ENCODE data around the gene IMMP2L. TPM values are rescaled to one million over a fixed set of nuclear protein-coding genes. Genes with fewer than 3 reads are reported as not detected.

Gene IMMP2L
- total and polyA plus RNA-seq, 2 of the 4 experiments (the other 2 are of a cell fraction): 5.8 to 9.3 TPM

- Histone ChIP-seq H3K4me3 (ENCODE audit: insufficient read depth, low read depth, low read length) (no peak overlapping the region), H2AK5ac (ENCODE audit: low read depth, low read length) (no peak overlapping the region), H2BK5ac (ENCODE audit: low read depth, low read length, poor library complexity, severe bottlenecking) (no peak overlapping the region), H3K36me3 (ENCODE audit: control insufficient read depth, insufficient read depth, low read length) (no peaks in the 10 kb centered on the region), H4K5ac (ENCODE audit: low read depth, low read length) (no peak overlapping the region), H3K9me1 (ENCODE audit: insufficient read depth, low read length) (no peaks in the 10 kb centered on the region; the same call in 1 of the 2 replicates), H2AFZ (replicated peaks; ENCODE audit: low read length, poor library complexity) (no peak overlapping the region), H3K9me3 (ENCODE audit: control insufficient read depth, insufficient read depth, low read length) (no peaks in the 10 kb centered on the region), H4K8ac (ENCODE audit: low read depth in 2 of 2, low read length in 2 of 2) (no peak overlapping the region), H3K14ac (replicated peaks; ENCODE audit: low read depth, low read length) (no peak overlapping the region), H3K4me2 (ENCODE audit: low read depth, low read length) (no peak overlapping the region), H2BK15ac (ENCODE audit: low read depth, low read length) (no peak overlapping the region), H3K9ac (ENCODE audit: low read depth, low read length) (no peak overlapping the region), H3K27ac (ENCODE audit: insufficient read depth, low read length) (no peak overlapping the region), H3K4ac (ENCODE audit: low read depth, low read length) (no peak overlapping the region), H2BK120ac (ENCODE audit: low read depth, low read length) (no peak overlapping the region), H3K23ac (ENCODE audit: low read depth, low read length) (no peak overlapping the region), H4K91ac (ENCODE audit: insufficient read depth, low read depth, low read length) (no peak overlapping the region), H2BK20ac (ENCODE audit: low read depth, low read length) (no peak overlapping the region), H2AK9ac (replicated peaks; ENCODE audit: low read depth, low read length, poor library complexity) (no peak overlapping the region), H3K27me3 (ENCODE audit: control insufficient read depth, insufficient read depth, low read length) (no peaks in the 10 kb centered on the region), H4K20me1 (ENCODE audit: insufficient read depth, low read length) (no peaks in the 10 kb centered on the region), H3K56ac (ENCODE audit: extremely low read depth, insufficient read depth, low read length) (no peak overlapping the region), H3K4me1 (ENCODE audit: control insufficient read depth, insufficient read depth, low read length) (peaks cover 2% of the 10 kb centered on the region; the same call in 1 of the 2 replicates), H3K79me1 (ENCODE audit: low read depth in 1 of 2, low read length in 2 of 2) (no peaks in the 10 kb centered on the region), H3K18ac (ENCODE audit: low read depth, low read length) (no peak overlapping the region)
- ATAC-seq (ENCODE audit: low read depth) (no peak), DNase-seq (no peak)
- dilution Hi-C loops (cut with HindIII; ENCODE audit: low sequenced_read_pairs, unreplicated experiment) (no loop called here), in situ Hi-C loops (cut with MboI; ENCODE audit: low sequenced_read_pairs) (no loop called here), intact Hi-C loops (cut with micrococcal nuclease) (no loop called here)
- POLR2A ChIA-PET (ENCODE audit: unreplicated experiment): no interaction called here
- no peak for TF ChIP-seq RCOR1 (IDR thresholded peaks at IDR 0.05; ENCODE audit: insufficient replicate concordance, low read length)
- TF ChIP-seq RAD21 (IDR thresholded peaks at IDR 0.05; ENCODE audit: low read length): no peak
- TF ChIP-seq USF2 (IDR thresholded peaks at IDR 0.05; ENCODE audit: low read depth, low read length): no peak
- TF ChIP-seq FOS (IDR thresholded peaks at IDR 0.05; ENCODE audit: low read depth, low read length): no peak
- no TSS peak for BruUV-seq (replicated peaks)
- CTCF ChIA-PET: no interaction called here
- WGBS, 2 experiments (ENCODE audit: extremely low coverage in 2 of 2, insufficient read length in 1 of 2): 100% methylated on average over 1 of the region's 3 CpGs; no CpG with 5 or more reads in 1 of the 2 experiments
Measured at GRCh38 chr7:110974441-110974840, 587.9 kb downstream of the IMMP2L start.
